ENCODE measurements around the gene CATSPERE. TPM values are rescaled to one million over a fixed set of nuclear protein-coding genes. Genes with fewer than 3 reads are reported as not detected.

The CATSPERE gene
- total RNA-seq, 1 experiment from 2014 or later: 1.3 TPM

GRCh38 chr1:244548558-244549115, 87.6 kb downstream of the CATSPERE start:
- Mint-ChIP-seq H3K4me1 (ENCODE audit: low read depth, unreplicated experiment) (no peaks in the 10 kb centered on the region), H3K4me3 (ENCODE audit: low read depth, unreplicated experiment) (no peak overlapping the region), H3K36me3 (ENCODE audit: insufficient read depth, unreplicated experiment) (no peaks in the 10 kb centered on the region), H3K9me3 (ENCODE audit: low read depth, unreplicated experiment) (peaks cover 5% of the 10 kb centered on the region), H3K27me3 (ENCODE audit: unreplicated experiment) (no peaks in the 10 kb centered on the region), H3K27ac (ENCODE audit: unreplicated experiment) (no peak overlapping the region)
- no peak for TF ChIP-seq CTCF (IDR thresholded peaks at IDR 0.05; ENCODE audit: unreplicated experiment)
- no peak for DNase-seq
- no TSS peak for BruUV-seq (replicated peaks)
- CTCF ChIA-PET: no interaction called here
- intact Hi-C loops (cut with micrococcal nuclease; ENCODE audit: unreplicated experiment): no loop called here

GRCh38 chr1:244552336-244552735, 91.3 kb downstream of the CATSPERE start:
- BruUV-seq (replicated peaks): no TSS peak
- Mint-ChIP-seq H3K9me3 (ENCODE audit: low read depth, unreplicated experiment) (peaks cover 2% of the 10 kb centered on the region), H3K4me1 (ENCODE audit: low read depth, unreplicated experiment) (no peaks in the 10 kb centered on the region), H3K27ac (ENCODE audit: unreplicated experiment) (no peak overlapping the region), H3K36me3 (ENCODE audit: insufficient read depth, unreplicated experiment) (no peaks in the 10 kb centered on the region), H3K4me3 (ENCODE audit: low read depth, unreplicated experiment) (no peak overlapping the region), H3K27me3 (ENCODE audit: unreplicated experiment) (no peaks in the 10 kb centered on the region)
- CTCF ChIA-PET: no interaction called here
- intact Hi-C loops (cut with micrococcal nuclease; ENCODE audit: unreplicated experiment): no loop called here
- TF ChIP-seq CTCF (IDR thresholded peaks at IDR 0.05; ENCODE audit: unreplicated experiment): no peak
- DNase-seq: no peak

DNA sequence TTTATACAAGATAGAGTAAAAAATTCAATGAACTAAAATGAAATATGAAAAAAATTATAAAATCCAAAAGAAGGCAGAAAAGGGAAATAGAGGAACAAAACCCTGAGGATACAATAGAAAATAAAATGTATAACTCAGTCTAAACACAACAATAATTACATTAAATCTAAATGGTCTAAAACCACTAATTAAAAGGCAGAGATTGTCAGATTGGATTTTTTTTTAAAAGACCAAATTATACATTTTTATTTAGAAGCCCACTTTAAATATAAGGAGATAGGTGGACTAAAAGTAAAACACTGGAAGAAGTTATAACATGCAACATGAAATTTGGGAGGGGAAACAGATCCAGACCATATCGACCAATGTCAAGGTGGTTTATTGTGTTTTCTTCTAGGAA, 95.2 kb downstream of the CATSPERE start:
- BruUV-seq (replicated peaks): no TSS peak

DNA sequence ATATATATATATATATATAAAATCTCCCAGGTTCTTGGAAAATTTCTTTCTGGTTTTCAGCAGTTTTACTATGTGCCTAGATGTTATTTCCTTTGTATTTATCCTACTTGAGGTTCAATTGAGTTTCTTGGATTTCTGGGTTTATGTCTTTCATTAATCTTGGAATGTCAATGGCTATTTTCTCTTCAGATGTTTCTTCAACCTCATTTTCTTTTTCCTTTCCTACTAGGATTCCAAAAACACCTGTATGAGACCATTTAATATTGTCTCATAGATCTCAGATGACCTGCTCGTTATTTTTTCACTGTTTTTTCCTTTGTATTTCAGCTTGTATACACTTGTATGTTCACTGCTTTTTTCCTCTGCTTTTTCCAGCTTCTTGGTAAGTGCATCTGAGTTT, 96.5 kb downstream of the CATSPERE start:
- H3K4me1 Mint-ChIP-seq (ENCODE audit: low read depth, unreplicated experiment): no peaks in the 10 kb centered on the region
- intact Hi-C loops (cut with micrococcal nuclease; ENCODE audit: unreplicated experiment): no loop called here
- H3K27ac Mint-ChIP-seq (ENCODE audit: unreplicated experiment): no peak overlapping the region
- no TSS peak for BruUV-seq (replicated peaks)
- H3K36me3 Mint-ChIP-seq (ENCODE audit: insufficient read depth, unreplicated experiment): no peaks in the 10 kb centered on the region
- TF ChIP-seq CTCF (IDR thresholded peaks at IDR 0.05; ENCODE audit: unreplicated experiment): no peak
- CTCF ChIA-PET: interaction anchor here (0.7 kb wide), 1 partner anchor 28 kb away, joined by 3 read pairs; no protein-coding TSS in a partner anchor
- no peak for DNase-seq
- peaks cover 3% of the 10 kb centered on the region for H3K9me3 Mint-ChIP-seq (ENCODE audit: low read depth, unreplicated experiment)
- no peaks in the 10 kb centered on the region for H3K27me3 Mint-ChIP-seq (ENCODE audit: unreplicated experiment)
- H3K4me3 Mint-ChIP-seq (ENCODE audit: low read depth, unreplicated experiment): no peak overlapping the region

More for the DNA sequence above, 95.2 kb downstream of the CATSPERE start:
- H3K36me3 Mint-ChIP-seq (ENCODE audit: insufficient read depth, unreplicated experiment): no peaks in the 10 kb centered on the region
- H3K4me3 Mint-ChIP-seq (ENCODE audit: low read depth, unreplicated experiment): no peak overlapping the region
- peaks cover 3% of the 10 kb centered on the region for H3K9me3 Mint-ChIP-seq (ENCODE audit: low read depth, unreplicated experiment)
- H3K4me1 Mint-ChIP-seq (ENCODE audit: low read depth, unreplicated experiment): no peaks in the 10 kb centered on the region
- CTCF ChIA-PET: no interaction called here
- TF ChIP-seq CTCF (IDR thresholded peaks at IDR 0.05; ENCODE audit: unreplicated experiment): no peak
- no peaks in the 10 kb centered on the region for H3K27me3 Mint-ChIP-seq (ENCODE audit: unreplicated experiment)
- DNase-seq: no peak
- intact Hi-C loops (cut with micrococcal nuclease; ENCODE audit: unreplicated experiment): no loop called here
- no peak overlapping the region for H3K27ac Mint-ChIP-seq (ENCODE audit: unreplicated experiment)

All from Calu3 (cell line).